ENCODE measurements around the gene KIAA0232. TPM values are rescaled to one million over a fixed set of nuclear protein-coding genes. Genes with fewer than 3 reads are reported as not detected.
A peak's percentile ranks its signal among the peaks of the same experiment; 100 is the strongest.

Gene KIAA0232
- total RNA-seq, 4 donors from 2014 or later, result 39.4 to 66.6 (median 47.1) TPM

DNA sequence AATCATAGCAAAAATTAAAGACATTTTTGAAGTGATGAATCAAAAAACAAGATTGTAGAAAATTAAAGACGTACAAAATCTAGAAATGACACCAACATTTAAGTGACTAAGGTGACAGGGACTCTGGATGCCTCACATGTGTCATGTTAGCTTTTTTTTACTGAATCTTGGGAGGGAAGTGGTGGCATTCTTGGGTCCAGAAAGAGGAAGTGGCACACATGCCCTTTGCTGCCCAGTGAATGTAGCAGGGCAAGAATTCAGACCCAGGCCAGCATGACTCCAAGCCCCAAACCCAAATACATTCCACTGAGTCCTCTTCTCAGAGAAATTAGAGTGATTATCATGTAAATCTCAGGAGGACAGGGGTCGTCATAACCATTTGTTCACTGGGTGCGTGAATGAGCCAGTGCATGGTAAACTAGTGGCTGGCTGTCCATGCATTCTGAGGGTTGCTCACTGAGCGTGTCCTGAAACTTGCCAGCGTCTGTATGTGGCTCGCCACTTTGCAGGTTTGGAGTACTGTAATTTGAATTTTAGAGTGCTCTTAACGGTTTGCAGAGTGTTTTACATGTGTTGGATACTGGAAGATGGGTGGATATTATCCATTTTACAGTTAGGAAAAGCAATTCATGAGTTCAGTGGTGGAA, 71.7 kb downstream of the KIAA0232 start:
- no peak for TF ChIP-seq EP300 (IDR thresholded peaks at IDR 0.05)
- TF ChIP-seq POLR2A (IDR thresholded peaks at IDR 0.05), result no peak
- no peak overlapping the region for H3K27ac ChIP-seq

GRCh38 chr4:6855692-6856297, 73.3 kb downstream of the KIAA0232 start:
- Histone ChIP-seq H3K4me3 (no peak overlapping the region), H3K27ac (peak overlapping the region; percentile 60 to 76 (median 64)), H3K4me1 (peaks cover 0 to 61% (median 5%) of the 10 kb centered on the region in 3 donors), H3K27me3 (no peaks in the 10 kb centered on the region), H3K9me3 (peaks cover 0 to 9% (median 0%) of the 10 kb centered on the region in 3 donors), H3K36me3 (peaks cover 0 to 27% of the 10 kb centered on the region in 2 donors)
- TF ChIP-seq CTCF (IDR thresholded peaks at IDR 0.05) (no peak), POLR2A (IDR thresholded peaks at IDR 0.05) (no peak), POLR2AphosphoS5 (IDR thresholded peaks at IDR 0.05) (no peak), EP300 (IDR thresholded peaks at IDR 0.05) (no peak)
- ATAC-seq, result peak; percentile 57
- 54 to 57% methylated on average over 8 to 11 of the region's 11 CpGs for WGBS, 2 donors (ENCODE audit: low coverage in 1 of 2)

More for the DNA sequence above, 71.7 kb downstream of the KIAA0232 start:
- Histone ChIP-seq H3K36me3 (peaks cover 0 to 22% of the 10 kb centered on the region in 2 donors), H3K27me3 (no peaks in the 10 kb centered on the region), H3K9me3 (peaks cover 0 to 9% (median 0%) of the 10 kb centered on the region in 3 donors), H3K4me1 (peaks cover 0 to 47% (median 5%) of the 10 kb centered on the region in 3 donors), H3K4me3 (no peak overlapping the region)
- ATAC-seq, result no peak
- 81 to 85% methylated on average over 6 of the region's 7 CpGs for WGBS, 2 donors (ENCODE audit: low coverage in 1 of 2)

- Histone ChIP-seq H3K27ac (peak overlapping the region in 3 of 4 donors; percentile 60 to 76 (median 67)), H3K4me3 (no peak overlapping the region)
Observed at GRCh38 chr4:6856391-6856790, 73.9 kb downstream of the KIAA0232 start.

GRCh38 chr4:6857009-6857882, 74.7 kb downstream of the KIAA0232 start:
- peaks cover 0 to 38% of the 10 kb centered on the region in 2 donors for H3K36me3 ChIP-seq
- TF ChIP-seq POLR2AphosphoS5 (IDR thresholded peaks at IDR 0.05), result no peak
- no peak for TF ChIP-seq EP300 (IDR thresholded peaks at IDR 0.05)
- TF ChIP-seq POLR2A (IDR thresholded peaks at IDR 0.05), result no peak
- TF ChIP-seq CTCF (IDR thresholded peaks at IDR 0.05), result no peak
- no peak overlapping the region for H3K4me3 ChIP-seq
- H3K4me1 ChIP-seq, result peaks cover 0 to 61% (median 5%) of the 10 kb centered on the region in 3 donors
- H3K27me3 ChIP-seq, result no peaks in the 10 kb centered on the region
- peaks cover 0 to 8% (median 0%) of the 10 kb centered on the region in 3 donors for H3K9me3 ChIP-seq
- peak overlapping the region in 3 of 4 donors; percentile 49 to 67 (median 60) for H3K27ac ChIP-seq
- 67 to 81% methylated on average over 6 of the region's 6 CpGs for WGBS, 2 donors (ENCODE audit: low coverage in 1 of 2)
- peak; percentile 57 for ATAC-seq

More at GRCh38 chr4:6856391-6856790, 73.9 kb downstream of the KIAA0232 start:
- H3K9me3 ChIP-seq, result peaks cover 0 to 9% (median 0%) of the 10 kb centered on the region in 3 donors
- ATAC-seq, result no peak
- H3K27me3 ChIP-seq, result no peaks in the 10 kb centered on the region
- TF ChIP-seq EP300 (IDR thresholded peaks at IDR 0.05) (no peak), POLR2AphosphoS5 (IDR thresholded peaks at IDR 0.05) (no peak), POLR2A (IDR thresholded peaks at IDR 0.05) (no peak), CTCF (IDR thresholded peaks at IDR 0.05) (no peak)
- WGBS, 2 donors (ENCODE audit: low coverage in 1 of 2), result 74 to 82% methylated on average over 2 of the region's 2 CpGs
- peaks cover 0 to 33% of the 10 kb centered on the region in 2 donors for H3K36me3 ChIP-seq
- H3K4me1 ChIP-seq, result peaks cover 0 to 61% (median 5%) of the 10 kb centered on the region in 3 donors

DNA sequence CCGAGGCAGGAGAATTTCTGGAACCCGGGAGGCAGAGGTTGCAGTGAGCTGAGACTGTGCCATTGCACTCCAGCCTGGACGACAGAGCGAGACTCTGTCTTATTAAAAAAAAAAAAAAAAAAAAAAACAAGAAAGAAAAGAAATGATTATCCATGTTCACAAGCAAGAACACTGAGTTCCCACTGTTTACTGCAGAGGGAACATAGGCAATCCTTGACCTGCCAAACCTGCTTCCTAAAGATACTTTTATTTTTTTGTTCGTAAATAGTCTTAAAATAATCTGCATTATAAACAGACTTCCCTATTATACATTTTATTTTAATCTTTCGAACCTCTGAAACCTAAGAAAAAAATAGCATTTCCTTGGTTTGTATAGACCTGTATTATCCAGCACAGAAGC, 76.5 kb downstream of the KIAA0232 start:
- no peak for ATAC-seq
- peaks cover 0 to 48% of the 10 kb centered on the region in 2 donors for H3K36me3 ChIP-seq
- 74 to 75% methylated on average over 6 of the region's 6 CpGs for WGBS, 2 donors (ENCODE audit: low coverage in 1 of 2)
- TF ChIP-seq CTCF (IDR thresholded peaks at IDR 0.05), result no peak
- TF ChIP-seq POLR2AphosphoS5 (IDR thresholded peaks at IDR 0.05), result no peak
- TF ChIP-seq EP300 (IDR thresholded peaks at IDR 0.05), result no peak
- no peak for TF ChIP-seq POLR2A (IDR thresholded peaks at IDR 0.05)
- H3K27me3 ChIP-seq, result no peaks in the 10 kb centered on the region
- peaks cover 0 to 61% (median 5%) of the 10 kb centered on the region in 3 donors for H3K4me1 ChIP-seq
- no peaks in the 10 kb centered on the region for H3K9me3 ChIP-seq
- H3K4me3 ChIP-seq, result no peak overlapping the region
- H3K27ac ChIP-seq, result peak overlapping the region in 1 of 4 donors; percentile 67

Data from gastroesophageal sphincter (tissue), 4 donors.